GM19043 (cell line): ENCODE results near the gene LRG1.
"Not testable (repeated sequence)": the region's sequence is repeated elsewhere in the genome, so short reads cannot be mapped to it uniquely, and the experiment has no call there.

Experiments used
- ATAC-seq: cut with Tn5 transposase; IDR thresholded peaks from one replicate; pipeline ENCODE4 v1.9.1; 2021; ENCODE audit warnings: low read depth; ENCODE audit not compliant: unreplicated experiment

Gene LRG1

GRCh38 chr19:4531562-4532165, 8.2 kb downstream of the LRG1 start:
- no peak for ATAC-seq

- no peak for ATAC-seq
Measured at GRCh38 chr19:4529924-4530522, 9.8 kb downstream of the LRG1 start.

DNA sequence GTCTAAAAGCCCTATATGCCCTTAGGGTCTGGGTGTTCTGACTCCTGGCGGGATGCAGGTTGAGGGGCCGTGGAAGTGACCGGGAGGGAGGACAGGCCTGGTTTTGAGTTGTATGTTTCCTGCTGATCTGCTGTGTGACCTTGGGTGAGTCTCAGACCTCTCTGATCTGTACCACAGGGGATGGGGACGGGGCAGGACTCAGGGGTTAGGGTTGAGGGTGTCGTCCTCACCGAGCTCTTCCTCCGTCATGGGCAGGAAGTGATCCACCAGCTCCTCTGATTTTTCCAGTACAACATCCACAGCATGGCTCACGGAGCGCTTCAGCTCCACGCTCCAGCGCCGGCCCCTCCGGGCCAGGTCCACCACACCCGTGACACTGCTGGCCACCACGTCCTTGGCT, 11.0 kb downstream of the LRG1 start:
- no peak for ATAC-seq

- ATAC-seq = not testable (repeated sequence)
Measured at GRCh38 chr19:4527377-4527776, 12.5 kb downstream of the LRG1 start.

DNA sequence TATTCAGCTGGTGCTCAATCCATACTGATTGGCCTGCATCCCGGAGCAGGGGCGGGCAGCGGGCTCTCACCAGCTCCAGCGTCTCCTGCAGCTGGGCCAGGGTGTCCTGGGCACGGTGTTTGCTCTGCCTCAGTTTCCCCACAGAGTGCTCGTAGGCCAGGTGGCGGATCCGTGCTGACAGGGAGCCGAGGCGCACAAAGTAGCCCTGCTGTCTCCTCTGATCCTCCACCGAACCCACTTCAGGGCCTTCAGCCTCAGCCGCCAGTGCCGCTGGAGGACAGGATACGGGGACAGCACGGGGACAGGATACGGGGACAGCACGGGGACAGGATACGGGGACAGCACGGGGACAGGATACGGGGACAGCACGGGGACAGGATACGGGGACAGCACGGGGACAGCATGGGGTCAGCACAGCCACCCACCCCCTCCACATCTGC, 14.3 kb downstream of the LRG1 start:
- no peak for ATAC-seq

GRCh38 chr19:4524808-4525562, 14.9 kb downstream of the LRG1 start:
- no peak for ATAC-seq

- ATAC-seq = no peak
Measured at GRCh38 chr19:4523306-4524110, 16.3 kb downstream of the LRG1 start.

- ATAC-seq = no peak
Measured at GRCh38 chr19:4522291-4523002, 17.4 kb downstream of the LRG1 start.

DNA sequence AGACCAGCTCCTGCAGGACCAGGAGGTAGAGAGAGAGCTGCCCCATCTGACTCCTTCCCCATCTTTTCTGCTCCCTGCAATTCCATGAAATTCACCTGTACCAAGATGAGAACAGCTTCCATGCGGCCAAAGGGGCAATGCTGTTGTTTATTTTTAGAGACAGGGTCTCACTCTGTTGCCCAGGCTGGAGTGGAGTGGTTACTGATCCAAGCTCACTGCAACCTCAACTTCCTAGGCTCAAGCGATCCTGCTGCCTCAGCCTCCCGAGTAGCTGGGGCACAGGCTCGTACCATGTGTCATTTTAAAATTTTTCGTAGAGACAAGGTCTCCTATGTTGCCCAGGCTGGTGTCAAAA, 18.0 kb downstream of the LRG1 start:
- ATAC-seq = no peak

- no peak for ATAC-seq
Measured at GRCh38 chr19:4521170-4521887, 18.5 kb downstream of the LRG1 start.

DNA sequence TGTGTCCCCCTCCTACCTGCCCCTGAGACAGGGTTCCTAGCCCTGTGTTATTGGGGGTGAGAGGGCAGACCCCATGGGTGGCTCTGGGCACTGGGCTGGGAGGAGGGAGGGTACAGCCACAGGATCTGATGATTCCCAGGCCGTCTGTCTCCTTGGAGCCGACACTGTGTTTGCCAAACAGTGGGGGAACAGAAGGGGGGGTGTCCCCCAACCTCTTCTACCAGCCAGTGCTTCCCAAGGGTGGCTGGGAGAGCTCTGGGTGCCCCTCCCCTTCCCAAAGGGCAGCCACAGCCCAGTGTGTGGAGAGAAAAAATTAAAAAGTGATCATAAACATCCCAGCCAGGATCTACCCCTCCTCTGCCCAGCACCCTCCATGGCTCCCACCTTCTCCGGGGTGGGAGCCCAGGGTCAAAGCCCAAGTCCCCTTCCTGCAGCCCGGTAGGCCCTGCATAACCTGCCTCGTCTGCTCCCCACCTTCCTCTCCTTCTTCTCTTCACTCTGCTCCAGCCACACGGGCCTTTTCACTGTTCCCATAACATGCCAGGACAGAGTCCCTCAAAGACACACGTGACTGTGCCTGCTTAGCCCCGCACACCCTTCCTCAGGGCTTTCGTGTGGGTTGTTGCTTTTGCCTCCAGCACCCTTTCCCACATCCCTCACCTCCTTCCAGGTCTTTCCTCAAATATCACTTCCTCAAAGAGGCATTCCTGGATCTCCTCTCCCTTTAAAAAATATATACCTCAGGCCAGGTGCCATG, 20.1 kb downstream of the LRG1 start:
- no peak for ATAC-seq

DNA sequence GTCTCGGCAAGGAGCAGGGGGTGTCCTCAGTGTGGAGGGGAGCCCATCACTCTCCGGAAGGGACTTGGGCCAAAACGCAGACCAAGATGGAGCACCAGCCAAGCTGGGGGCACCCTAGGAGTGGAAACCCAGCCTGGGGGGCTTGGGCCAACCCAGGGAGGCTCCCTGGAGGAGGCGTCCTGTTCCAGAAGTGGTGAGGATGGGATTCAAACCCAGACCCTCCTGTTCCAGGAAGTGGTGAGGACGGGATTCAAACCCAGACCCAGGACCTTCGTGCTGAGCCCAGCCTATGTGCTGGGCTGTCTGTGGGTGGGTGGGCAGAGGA, 20.7 kb downstream of the LRG1 start:
- no peak for ATAC-seq

GRCh38 chr19:4518345-4519171, 21.3 kb downstream of the LRG1 start, which contains the start of gene PLIN4:
TSS of gene PLIN4 (minus strand) at chr19:4518486. CDS start at chr19:4518272, 214 bp downstream.
- ATAC-seq = no peak

DNA sequence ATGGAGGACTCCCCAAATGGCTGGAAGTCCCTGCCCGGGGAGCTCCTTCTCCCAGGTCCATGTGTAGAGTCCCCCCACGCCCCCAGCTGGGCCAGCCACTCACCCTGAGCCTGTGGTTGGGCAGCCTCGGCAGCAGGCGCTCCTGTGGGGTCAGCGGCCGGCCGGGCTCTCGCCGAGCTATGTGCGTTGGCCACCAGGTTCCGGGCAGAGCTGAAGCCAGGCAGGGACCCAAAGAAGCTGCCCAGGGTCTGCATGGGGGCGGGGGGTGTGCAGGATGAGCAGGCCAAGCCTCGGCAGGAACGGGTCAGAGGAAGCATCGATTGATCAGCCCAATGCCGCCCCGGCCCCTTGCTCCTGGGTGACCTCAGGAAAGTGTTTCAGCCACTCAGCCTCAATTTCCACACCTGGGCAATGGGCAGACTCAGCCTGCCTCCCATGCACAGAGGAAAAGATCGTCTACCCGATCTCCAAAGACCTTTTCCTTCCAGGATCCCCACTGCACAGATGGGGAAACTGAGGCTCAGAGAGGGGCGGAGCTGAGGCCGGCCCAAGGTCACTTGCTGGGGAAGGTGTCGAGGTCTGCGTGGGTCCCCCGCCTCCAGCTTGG, 22.3 kb downstream of the LRG1 start:
- no peak for ATAC-seq

DNA sequence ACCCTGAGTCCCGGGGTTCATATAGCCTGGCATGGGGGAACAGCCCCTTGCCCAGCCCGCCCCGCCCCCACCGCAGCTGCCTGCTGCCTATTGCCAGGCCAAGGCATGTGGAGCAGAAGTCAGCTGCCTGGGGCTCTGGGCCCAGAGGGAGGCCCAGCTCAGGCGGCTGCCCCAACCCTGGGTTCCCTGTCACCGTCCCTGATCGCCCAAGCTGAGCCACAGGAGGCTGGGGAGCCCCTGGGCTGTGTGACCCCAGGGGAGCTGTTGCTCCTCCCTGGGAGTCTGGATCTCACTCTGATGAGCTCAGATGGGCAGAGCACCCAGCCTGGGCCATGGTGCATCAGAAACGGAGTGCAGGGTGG, 22.9 kb downstream of the LRG1 start:
- no peak for ATAC-seq

DNA sequence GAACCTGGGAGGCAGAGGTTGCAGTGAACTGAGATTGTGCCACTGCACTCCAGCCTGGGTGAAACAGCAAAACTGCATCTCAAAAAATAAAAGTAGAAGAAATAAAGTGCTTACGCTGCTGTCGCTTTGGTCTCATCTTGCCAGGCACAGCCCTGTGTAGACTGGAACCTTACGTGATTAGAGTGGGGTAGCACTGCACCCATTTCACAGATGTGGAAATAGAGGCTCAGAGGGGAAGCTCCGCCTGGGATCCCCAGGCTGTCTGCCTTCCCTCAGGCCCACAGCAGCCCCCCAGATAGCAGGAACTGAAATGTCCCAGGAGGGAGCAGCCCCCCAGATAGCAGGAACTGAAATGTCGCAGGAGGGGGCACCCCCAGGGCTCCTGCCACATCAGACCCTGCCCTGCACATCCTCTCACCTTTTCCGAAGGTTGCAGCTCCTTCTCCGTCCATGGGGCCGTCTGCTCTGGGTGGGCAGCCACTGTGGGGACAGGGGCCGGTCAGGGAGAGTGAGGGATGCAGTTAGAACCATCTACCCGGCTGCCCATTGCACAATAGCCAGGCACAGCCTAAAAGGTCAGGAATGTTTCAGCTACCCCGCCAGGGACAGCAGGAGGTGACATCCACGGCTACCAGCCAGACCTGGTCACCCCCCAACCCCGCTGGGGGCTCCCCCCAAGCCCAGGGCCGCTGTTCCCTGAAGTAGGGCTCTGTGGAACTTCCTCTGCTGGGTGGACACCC, 23.5 kb downstream of the LRG1 start:
- ATAC-seq = no peak

- no peak for ATAC-seq
Measured at GRCh38 chr19:4515732-4516131, 24.1 kb downstream of the LRG1 start.
